GM21367 (cell line): ENCODE results near the gene TSSK2.

Experiments
- ATAC-seq: cut with Tn5 transposase; IDR thresholded peaks from one replicate; pipeline ENCODE4 v1.9.1; 2021; ENCODE audit not compliant: unreplicated experiment

Gene TSSK2

GRCh38 chr22:19105867-19106802 is 25.0 kb upstream of the TSSK2 start:
- ATAC-seq, result no peak

- no peak for ATAC-seq
Measured at GRCh38 chr22:19106886-19107729, 24.0 kb upstream of the TSSK2 start.

- ATAC-seq, result no peak
Measured at GRCh38 chr22:19107730-19108074, 23.4 kb upstream of the TSSK2 start.

- ATAC-seq, result no peak
Measured at GRCh38 chr22:19108807-19109197, 22.3 kb upstream of the TSSK2 start.

GRCh38 chr22:19109198-19110063 is 21.7 kb upstream of the TSSK2 start:
- peak; percentile 62 for ATAC-seq

GRCh38 chr22:19110064-19110458 is 21.0 kb upstream of the TSSK2 start:
- no peak for ATAC-seq

- ATAC-seq, result no peak
Measured at GRCh38 chr22:19110646-19111045, 20.5 kb upstream of the TSSK2 start.

- ATAC-seq, result no peak
Measured at GRCh38 chr22:19111140-19111539, 20.0 kb upstream of the TSSK2 start.

- ATAC-seq, result no peak
Measured at GRCh38 chr22:19111584-19111983, 19.5 kb upstream of the TSSK2 start.

- no peak for ATAC-seq
Measured at GRCh38 chr22:19113429-19113828, 17.7 kb upstream of the TSSK2 start.

GRCh38 chr22:19114984-19115552 is 16.0 kb upstream of the TSSK2 start:
- no peak for ATAC-seq

- ATAC-seq, result no peak
Measured at GRCh38 chr22:19115628-19116027, 15.5 kb upstream of the TSSK2 start.

- ATAC-seq, result no peak
Measured at GRCh38 chr22:19117111-19117512, 14.0 kb upstream of the TSSK2 start.

- ATAC-seq, result peak; percentile 35
Measured at GRCh38 chr22:19118329-19118880, 12.7 kb upstream of the TSSK2 start.

GRCh38 chr22:19119949-19120348 is 11.2 kb upstream of the TSSK2 start:
- no peak for ATAC-seq

GRCh38 chr22:19120829-19121630 is 10.1 kb upstream of the TSSK2 start:
- peak; percentile 8 for ATAC-seq

- peak; percentile 10 for ATAC-seq
Measured at GRCh38 chr22:19121631-19122142, 9.4 kb upstream of the TSSK2 start.

GRCh38 chr22:19122143-19122751 is 8.9 kb upstream of the TSSK2 start, which contains the start of gene DGCR2:
Gene DGCR2, minus strand, starts transcription at chr22:19122412. Its CDS starts 206 bp downstream, at chr22:19122206.
- ATAC-seq, result peak; percentile 66
